Effector CD4-positive, alpha-beta T cell (primary cell): ENCODE data around the gene ZDHHC5.
"Not testable (repeated sequence)": the region's sequence is repeated elsewhere in the genome, so short reads cannot be mapped to it uniquely, and the experiment has no call there.

Source experiments
- DNase-seq: peaks from one replicate; pipeline ENCODE4 v3.0.0-alpha.2; 2020

The ZDHHC5 gene

GRCh38 chr11:57668434-57668782, 494 bp downstream of the ZDHHC5 start:
- peak; percentile 35 for DNase-seq

GRCh38 chr11:57674251-57674650, 6.3 kb downstream of the ZDHHC5 start:
- DNase-seq, result no peak

- no peak for DNase-seq
Observed at GRCh38 chr11:57675176-57675941, 7.4 kb downstream of the ZDHHC5 start.

- no peak for DNase-seq
Observed at GRCh38 chr11:57679396-57679795, 11.5 kb downstream of the ZDHHC5 start.

GRCh38 chr11:57680552-57680874, 12.6 kb downstream of the ZDHHC5 start:
- DNase-seq, result no peak

GRCh38 chr11:57681168-57681567, 13.3 kb downstream of the ZDHHC5 start:
- DNase-seq, result no peak

- DNase-seq, result not testable (repeated sequence)
Observed at GRCh38 chr11:57690474-57690873, 22.6 kb downstream of the ZDHHC5 start.

GRCh38 chr11:57698843-57699365, 31.0 kb downstream of the ZDHHC5 start:
- no peak for DNase-seq

- no peak for DNase-seq
Observed at GRCh38 chr11:57699813-57700212, 31.9 kb downstream of the ZDHHC5 start.

- no peak for DNase-seq
Observed at GRCh38 chr11:57700425-57700824, 32.5 kb downstream of the ZDHHC5 start.

- no peak for DNase-seq
Observed at GRCh38 chr11:57703341-57703740, 35.4 kb downstream of the ZDHHC5 start.

- DNase-seq, result no peak
Observed at GRCh38 chr11:57704932-57705331, 37.0 kb downstream of the ZDHHC5 start.

- DNase-seq, result not testable (repeated sequence)
Observed at GRCh38 chr11:57705432-57705831, 37.5 kb downstream of the ZDHHC5 start.

GRCh38 chr11:57709802-57710367, 42.0 kb downstream of the ZDHHC5 start:
- DNase-seq, result no peak

- DNase-seq, result peak; percentile 69
Observed at GRCh38 chr11:57711414-57712255, 43.7 kb downstream of the ZDHHC5 start, which contains the start of gene MED19. Gene MED19, minus strand, starts transcription at chr11:57712215. Its CDS starts 36 bp downstream, at chr11:57712179.

GRCh38 chr11:57712256-57713150, 44.6 kb downstream of the ZDHHC5 start, which contains the start of gene TMX2:
Gene TMX2, plus strand, starts transcription at chr11:57712593. Its CDS starts 26 bp downstream, at chr11:57712619.
- DNase-seq, result peak; percentile 87

- DNase-seq, result no peak
Observed at GRCh38 chr11:57713835-57714234, 45.9 kb downstream of the ZDHHC5 start.

GRCh38 chr11:57716726-57717125, 48.8 kb downstream of the ZDHHC5 start:
- DNase-seq, result not testable (repeated sequence)

GRCh38 chr11:57727185-57727584, 59.3 kb downstream of the ZDHHC5 start:
- DNase-seq, result no peak

GRCh38 chr11:57728829-57729228, 60.9 kb downstream of the ZDHHC5 start:
- no peak for DNase-seq

GRCh38 chr11:57729479-57729878, 61.6 kb downstream of the ZDHHC5 start:
- DNase-seq, result no peak

GRCh38 chr11:57732661-57733060, 64.7 kb downstream of the ZDHHC5 start:
- no peak for DNase-seq
